K562 (cell line): ENCODE measurements around the gene JPT2. TPM values are rescaled to one million over a fixed set of nuclear protein-coding genes. Genes with fewer than 3 reads are reported as not detected.
A peak's percentile ranks its signal among the peaks of the same experiment; 100 is the strongest.

Source experiments
- ARNT ChIP-seq, 2 experiments: fragments of 450-650 bp; IDR thresholded peaks; 2 replicates each; pipeline ENCODE4 v1.6.1; 2016; ENCODE audit warnings: mild to moderate bottlenecking in 1 of 2
- ESRRA ChIP-seq: fragments of 450-650 bp; IDR thresholded peaks from 2 replicates; pipeline ENCODE4 v1.6.1; 2014; ENCODE audit warnings: low read depth, mild to moderate bottlenecking, moderate library complexity, borderline replicate concordance
- FOS ChIP-seq: IDR thresholded peaks from 3 replicates; pipeline ENCODE4 v1.6.1; 2011; ENCODE audit not compliant: insufficient read length; ENCODE audit errors: extremely low read depth
- HDAC1 ChIP-seq, 2 experiments: fragments of 450-650 bp; IDR thresholded peaks; 2 replicates each; pipeline ENCODE4 v1.6.1; 2016 to 2017; ENCODE audit warnings: inconsistent platforms in 1 of 2, mild to moderate bottlenecking in 1 of 2, moderate library complexity in 1 of 2
- HNRNPK ChIP-seq: fragments of 200-400 bp; formaldehyde crosslinking; IDR thresholded peaks from one replicate; pipeline ENCODE4 v1.6.1; 2018; ENCODE audit warnings: mild to moderate bottlenecking, low read depth, low read length; ENCODE audit not compliant: poor library complexity, severe bottlenecking
- MAX ChIP-seq: sonication (generic); formaldehyde crosslinking; IDR thresholded peaks from 2 replicates; pipeline ENCODE4 v1.9.0; 2022; ENCODE audit warnings: mild to moderate bottlenecking, missing genetic modification reagents
- NR1H2 ChIP-seq: sonication (generic); formaldehyde crosslinking; IDR thresholded peaks from 2 replicates; pipeline ENCODE4 v1.4.0; 2020; ENCODE audit warnings: mild to moderate bottlenecking, missing genetic modification reagents
- RBM17 ChIP-seq: fragments of 200-400 bp; formaldehyde crosslinking; IDR thresholded peaks from 2 replicates; pipeline ENCODE4 v1.6.1; 2017; ENCODE audit warnings: low read depth, mild to moderate bottlenecking, low read length, borderline replicate concordance
- STAG1 ChIP-seq: sonication (generic); formaldehyde crosslinking; IDR thresholded peaks from 2 replicates; pipeline ENCODE4 v1.5.0; 2020; ENCODE audit warnings: missing genetic modification reagents, borderline replicate concordance
- TRIM24 ChIP-seq, 2 experiments: fragments of 450-650 bp; IDR thresholded peaks; 2 replicates each; pipeline ENCODE4 v1.6.1; 2016
- ZEB2 ChIP-seq: fragments of 450-650 bp; IDR thresholded peaks from 2 replicates; pipeline ENCODE4 v1.6.1; 2016
- ZNF589 ChIP-seq: fragments of 200-800 bp; sonication (Bioruptor generic); IDR thresholded peaks from 2 replicates; pipeline ENCODE4 v1.6.1; 2016; ENCODE audit warnings: low read depth, missing genetic modification characterization, missing compliant biosample characterization
- polyA plus RNA-seq, 8 experiments: library from polyadenylated mRNA; depleted of rRNA in 4 of 8; stranded (reverse) in 5 of 8; unstranded in 3 of 8; fragments of >200 nt; fragmentation: Nextera tagmentation in 2 of 8; fragmentation: Illumina TruSeq in 1 of 8; extraction: Ambion mirVana in 2 of 8; extraction: Trizol in 1 of 8; gene quantifications; 2 replicates each; pipeline versions ENCODE4 v1.2.1 to v1.2.3, GENCODE V29; 2011 to 2014; ENCODE audit warnings: inconsistent platforms in 1 of 8, missing spikeins in 1 of 8
- total RNA-seq, 7 experiments: library from RNA; depleted of rRNA in 6 of 7; stranded (reverse); fragments of >200 nt in 6 of 7; fragmentation: Illumina TruSeq in 2 of 7; extraction: Trizol in 2 of 7; gene quantifications; 2 replicates each; pipeline versions ENCODE4 v1.2.1 to v1.2.3, GENCODE V29; 2011 to 2021; ENCODE audit warnings: low replicate concordance in 1 of 7
- TF ChIP-seq, protein P1 (sequence below): sonication (generic); formaldehyde crosslinking; IDR thresholded peaks from 2 replicates; pipeline ENCODE4 v1.8.0; 2022; ENCODE audit warnings: mild to moderate bottlenecking, missing genetic modification reagents
- TF ChIP-seq, protein P2 (sequence below), 2 experiments: fragments of 450-650 bp in 1 of 2; sonication (generic) in 1 of 2; formaldehyde crosslinking in 1 of 2; IDR thresholded peaks; 2 replicates each; pipeline versions ENCODE4 v1.7.1 to v1.9.0; 2016 to 2022; ENCODE audit warnings: inconsistent platforms in 1 of 2, mild to moderate bottlenecking in 1 of 2, missing genetic modification reagents in 1 of 2
- TF ChIP-seq, protein P3 (sequence below): sonication (generic); formaldehyde crosslinking; IDR thresholded peaks from 2 replicates; pipeline ENCODE4 v1.8.0; 2022; ENCODE audit warnings: mild to moderate bottlenecking, missing genetic modification reagents

The JPT2 gene
- total and polyA plus RNA-seq, 9 of the 15 experiments (the other 6 are each of a cell fraction or from before 2014, with no cell fraction given) = 25.5 to 133 (median 106) TPM

- TF ChIP-seq, protein P1, sequence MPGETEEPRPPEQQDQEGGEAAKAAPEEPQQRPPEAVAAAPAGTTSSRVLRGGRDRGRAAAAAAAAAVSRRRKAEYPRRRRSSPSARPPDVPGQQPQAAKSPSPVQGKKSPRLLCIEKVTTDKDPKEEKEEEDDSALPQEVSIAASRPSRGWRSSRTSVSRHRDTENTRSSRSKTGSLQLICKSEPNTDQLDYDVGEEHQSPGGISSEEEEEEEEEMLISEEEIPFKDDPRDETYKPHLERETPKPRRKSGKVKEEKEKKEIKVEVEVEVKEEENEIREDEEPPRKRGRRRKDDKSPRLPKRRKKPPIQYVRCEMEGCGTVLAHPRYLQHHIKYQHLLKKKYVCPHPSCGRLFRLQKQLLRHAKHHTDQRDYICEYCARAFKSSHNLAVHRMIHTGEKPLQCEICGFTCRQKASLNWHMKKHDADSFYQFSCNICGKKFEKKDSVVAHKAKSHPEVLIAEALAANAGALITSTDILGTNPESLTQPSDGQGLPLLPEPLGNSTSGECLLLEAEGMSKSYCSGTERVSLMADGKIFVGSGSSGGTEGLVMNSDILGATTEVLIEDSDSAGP = 0 out of 2 replicates have a peak, but pooled peaks have one; percentile 44
- TF ChIP-seq, protein P2, sequence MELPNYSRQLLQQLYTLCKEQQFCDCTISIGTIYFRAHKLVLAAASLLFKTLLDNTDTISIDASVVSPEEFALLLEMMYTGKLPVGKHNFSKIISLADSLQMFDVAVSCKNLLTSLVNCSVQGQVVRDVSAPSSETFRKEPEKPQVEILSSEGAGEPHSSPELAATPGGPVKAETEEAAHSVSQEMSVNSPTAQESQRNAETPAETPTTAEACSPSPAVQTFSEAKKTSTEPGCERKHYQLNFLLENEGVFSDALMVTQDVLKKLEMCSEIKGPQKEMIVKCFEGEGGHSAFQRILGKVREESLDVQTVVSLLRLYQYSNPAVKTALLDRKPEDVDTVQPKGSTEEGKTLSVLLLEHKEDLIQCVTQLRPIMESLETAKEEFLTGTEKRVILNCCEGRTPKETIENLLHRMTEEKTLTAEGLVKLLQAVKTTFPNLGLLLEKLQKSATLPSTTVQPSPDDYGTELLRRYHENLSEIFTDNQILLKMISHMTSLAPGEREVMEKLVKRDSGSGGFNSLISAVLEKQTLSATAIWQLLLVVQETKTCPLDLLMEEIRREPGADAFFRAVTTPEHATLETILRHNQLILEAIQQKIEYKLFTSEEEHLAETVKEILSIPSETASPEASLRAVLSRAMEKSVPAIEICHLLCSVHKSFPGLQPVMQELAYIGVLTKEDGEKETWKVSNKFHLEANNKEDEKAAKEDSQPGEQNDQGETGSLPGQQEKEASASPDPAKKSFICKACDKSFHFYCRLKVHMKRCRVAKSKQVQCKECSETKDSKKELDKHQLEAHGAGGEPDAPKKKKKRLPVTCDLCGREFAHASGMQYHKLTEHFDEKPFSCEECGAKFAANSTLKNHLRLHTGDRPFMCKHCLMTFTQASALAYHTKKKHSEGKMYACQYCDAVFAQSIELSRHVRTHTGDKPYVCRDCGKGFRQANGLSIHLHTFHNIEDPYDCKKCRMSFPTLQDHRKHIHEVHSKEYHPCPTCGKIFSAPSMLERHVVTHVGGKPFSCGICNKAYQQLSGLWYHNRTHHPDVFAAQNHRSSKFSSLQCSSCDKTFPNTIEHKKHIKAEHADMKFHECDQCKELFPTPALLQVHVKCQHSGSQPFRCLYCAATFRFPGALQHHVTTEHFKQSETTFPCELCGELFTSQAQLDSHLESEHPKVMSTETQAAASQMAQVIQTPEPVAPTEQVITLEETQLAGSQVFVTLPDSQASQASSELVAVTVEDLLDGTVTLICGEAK (IDR thresholded peaks at IDR 0.05) = no peak
- TF ChIP-seq, protein P2 (CRISPR knock-in tag; IDR thresholded peaks at IDR 0.05) = peak; percentile 33; the same call in 1 of the 2 replicates
- no peak for TF ChIP-seq HNRNPK
- 0 out of 2 replicates have a peak, but pooled peaks have one; percentile 23 for TF ChIP-seq ZEB2
- TF ChIP-seq HDAC1 (IDR thresholded peaks at IDR 0.05) = no peak
- no peak for TF ChIP-seq RBM17
- TF ChIP-seq ESRRA = peak; percentile 99
- TF ChIP-seq NR1H2 = peak; percentile 100
- TF ChIP-seq TRIM24 (IDR thresholded peaks at IDR 0.05) = peak; percentile 82 to 88; a peak in 3 of 4 replicates
- TF ChIP-seq FOS = no peak
- TF ChIP-seq MAX (CRISPR knock-in tag) = peak; percentile 47; the same call in 1 of the 2 replicates
- peak; percentile 28; the same call in 1 of the 2 replicates for TF ChIP-seq STAG1 (CRISPR knock-in tag)
- no peak for TF ChIP-seq ZNF589 (CRISPR knock-in tag)
- TF ChIP-seq ARNT (IDR thresholded peaks at IDR 0.05) = peak in 1 of 2 experiments; percentile 76; a peak in 2 of 4 replicates
- TF ChIP-seq, protein P3, sequence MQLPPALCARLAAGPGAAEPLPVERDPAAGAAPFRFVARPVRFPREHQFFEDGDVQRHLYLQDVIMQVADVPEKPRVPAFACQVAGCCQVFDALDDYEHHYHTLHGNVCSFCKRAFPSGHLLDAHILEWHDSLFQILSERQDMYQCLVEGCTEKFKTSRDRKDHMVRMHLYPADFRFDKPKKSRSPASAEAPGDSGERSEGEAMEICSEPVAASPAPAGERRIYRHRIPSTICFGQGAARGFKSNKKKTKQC (CRISPR knock-in tag) = peak; percentile 50
These were observed 26.7 kb upstream of the JPT2 start (continued) for GRCh38 chr16:1651094-1651973.
